ENCODE data around the gene LRRK1.
"Not testable (repeated sequence)": the region's sequence is repeated elsewhere in the genome, so short reads cannot be mapped to it uniquely, and the experiment has no call there.

The LRRK1 gene

GRCh38 chr15:101086394-101087171 is 167.4 kb downstream of the LRRK1 start:
- no peak for DNase-seq

- DNase-seq: no peak
These were observed 168.1 kb downstream of the LRRK1 start for GRCh38 chr15:101087172-101087769.

- DNase-seq: no peak
These were observed 169.1 kb downstream of the LRRK1 start for GRCh38 chr15:101088271-101088670.

GRCh38 chr15:101088788-101089578 is 169.8 kb downstream of the LRRK1 start:
- DNase-seq: peak; percentile 80

- no peak for DNase-seq
These were observed 170.6 kb downstream of the LRRK1 start for GRCh38 chr15:101089579-101090427.

GRCh38 chr15:101090428-101090790 is 171.3 kb downstream of the LRRK1 start:
- no peak for DNase-seq

- DNase-seq: no peak
These were observed 172.2 kb downstream of the LRRK1 start for GRCh38 chr15:101091080-101092017.

GRCh38 chr15:101092156-101092866 is 173.2 kb downstream of the LRRK1 start:
- no peak for DNase-seq

GRCh38 chr15:101092867-101093202 is 173.7 kb downstream of the LRRK1 start:
- DNase-seq: no peak

GRCh38 chr15:101093958-101094357 is 174.8 kb downstream of the LRRK1 start:
- no peak for DNase-seq

- not testable (repeated sequence) for DNase-seq
These were observed 176.7 kb downstream of the LRRK1 start for GRCh38 chr15:101095796-101096406.

GRCh38 chr15:101097111-101097510 is 178.0 kb downstream of the LRRK1 start:
- no peak for DNase-seq

- peak; percentile 13 for DNase-seq
These were observed 180.0 kb downstream of the LRRK1 start for GRCh38 chr15:101099183-101099582.

GRCh38 chr15:101100118-101100517 is 181.0 kb downstream of the LRRK1 start:
- DNase-seq: no peak

GRCh38 chr15:101100593-101101442 is 181.7 kb downstream of the LRRK1 start:
- DNase-seq: no peak

GRCh38 chr15:101101676-101102075 is 182.5 kb downstream of the LRRK1 start:
- no peak for DNase-seq

- no peak for DNase-seq
These were observed 183.6 kb downstream of the LRRK1 start for GRCh38 chr15:101102746-101103145.

GRCh38 chr15:101103598-101103997 is 184.4 kb downstream of the LRRK1 start:
- DNase-seq: no peak

- no peak for DNase-seq
These were observed 185.0 kb downstream of the LRRK1 start for GRCh38 chr15:101104141-101104540.
